GM18867 (cell line): ENCODE results near the gene TDRD9.

ENCODE experiments used
- ATAC-seq: cut with Tn5 transposase; IDR thresholded peaks from one replicate; pipeline ENCODE4 v1.9.1; 2021; ENCODE audit warnings: mild to moderate bottlenecking, moderate library complexity; ENCODE audit not compliant: unreplicated experiment

The TDRD9 gene

DNA sequence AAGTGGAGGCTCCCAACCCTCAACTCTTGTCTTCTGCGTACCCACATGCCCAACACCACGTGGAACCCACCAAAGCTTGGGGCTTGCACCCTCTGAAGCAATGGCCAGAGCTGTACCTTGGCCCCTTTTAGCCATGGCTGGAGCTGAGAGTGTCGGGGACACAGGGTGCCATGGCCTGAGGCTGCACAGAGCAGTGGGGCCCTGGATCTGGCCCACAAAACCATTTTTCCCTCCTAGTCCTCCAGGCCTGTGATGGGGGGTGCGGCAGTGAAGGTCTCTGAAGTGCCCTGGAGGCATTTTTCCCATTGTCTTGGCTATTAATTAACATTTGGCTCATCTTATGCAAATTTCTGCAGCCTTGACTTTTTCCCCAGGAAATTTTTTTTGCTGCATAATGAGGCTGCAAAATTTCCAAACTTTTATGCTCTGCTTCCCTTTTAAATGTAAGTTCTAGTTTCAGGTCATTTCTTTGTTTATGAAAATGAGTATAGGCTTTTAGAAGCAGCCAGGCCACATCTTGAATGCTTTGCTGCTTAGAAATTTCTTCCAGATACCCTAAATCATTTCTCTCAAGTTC, 138.6 kb downstream of the TDRD9 start:
- ATAC-seq = no peak

DNA sequence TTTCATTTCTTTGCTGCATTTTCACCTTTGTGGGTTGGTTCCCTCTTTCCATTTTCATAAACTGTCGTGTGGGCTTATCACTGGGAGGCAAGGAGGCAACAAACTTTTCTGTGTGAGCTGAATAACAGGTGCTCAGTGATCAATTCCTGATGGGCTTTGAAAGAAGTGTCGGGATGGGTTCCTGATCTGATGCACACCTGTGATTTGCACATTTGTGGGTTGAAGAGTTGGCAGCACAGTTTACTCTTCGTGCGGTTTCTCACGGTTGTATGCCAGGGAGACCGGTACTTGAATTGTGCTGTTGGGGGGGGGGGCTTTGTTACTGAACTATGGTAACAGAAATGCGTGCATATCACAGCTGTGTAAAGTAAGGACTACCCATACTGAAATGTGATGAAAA, 141.3 kb downstream of the TDRD9 start:
- ATAC-seq = no peak

DNA sequence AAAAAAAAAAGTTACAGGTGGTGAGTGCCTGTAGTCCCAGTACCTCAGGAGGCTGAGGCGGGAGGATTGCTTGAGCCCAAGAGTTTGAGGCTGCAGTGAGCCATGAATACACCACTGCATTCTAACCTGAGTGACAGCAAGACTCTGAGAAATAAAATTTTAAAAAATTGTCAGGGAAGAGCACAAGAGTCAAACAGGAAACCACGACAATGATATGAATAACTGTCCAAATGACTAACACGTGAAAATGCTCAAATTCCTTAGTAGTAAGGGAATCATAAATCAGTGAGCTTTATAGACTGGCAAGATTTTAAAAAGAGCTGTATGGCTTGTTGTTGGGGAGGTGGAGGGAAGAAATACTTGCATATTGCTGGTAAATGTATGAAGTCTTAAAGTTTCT, 144.3 kb downstream of the TDRD9 start:
- no peak for ATAC-seq

DNA sequence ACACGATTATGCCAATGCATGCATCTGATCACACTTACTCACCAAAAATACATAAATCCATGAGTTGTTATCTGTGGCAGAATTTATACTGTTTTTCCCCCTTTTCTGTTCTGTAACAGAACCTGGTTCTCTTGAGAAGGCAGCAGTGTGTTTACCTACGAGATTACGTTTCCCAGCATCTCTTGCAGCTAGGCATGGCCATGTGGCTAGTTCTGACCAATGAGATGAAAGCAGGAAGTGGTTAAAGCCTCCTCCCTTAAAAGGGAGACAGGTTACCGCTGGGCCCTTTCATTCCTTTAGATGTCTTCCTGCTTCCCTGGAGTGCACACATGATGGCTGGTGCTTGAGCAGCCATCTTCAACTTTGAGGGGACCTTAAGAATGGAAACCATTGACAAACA, 145.5 kb downstream of the TDRD9 start:
- ATAC-seq = no peak

DNA sequence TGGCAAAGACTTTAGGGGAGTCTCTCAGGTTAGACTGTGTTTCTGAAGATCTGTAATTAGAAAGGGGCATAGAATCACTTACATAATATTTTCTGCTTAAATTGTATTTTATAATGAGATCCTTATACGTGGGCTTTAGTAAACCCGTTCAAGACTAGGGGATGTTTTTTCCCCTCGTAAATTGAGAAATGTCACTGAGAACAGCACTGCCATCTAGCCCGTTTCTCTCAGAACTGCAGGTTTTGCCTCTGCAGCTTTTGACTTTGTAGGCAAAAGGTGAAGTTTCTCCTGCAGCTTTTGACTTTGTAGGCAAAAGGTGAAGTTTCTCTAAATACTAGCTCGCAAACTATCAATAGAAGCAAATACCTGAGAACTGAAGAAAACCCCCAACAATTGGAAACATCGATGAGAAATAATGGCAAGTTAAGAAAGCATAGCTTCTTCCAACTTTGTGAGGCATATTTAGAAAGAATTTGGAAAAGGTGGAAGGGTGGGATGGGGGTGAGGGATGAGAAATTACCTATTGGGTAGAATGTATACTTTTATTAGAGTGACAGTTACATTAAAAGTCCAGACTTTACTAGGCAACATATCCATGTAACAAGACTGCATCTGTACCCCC, 147.4 kb downstream of the TDRD9 start:
- no peak for ATAC-seq

DNA sequence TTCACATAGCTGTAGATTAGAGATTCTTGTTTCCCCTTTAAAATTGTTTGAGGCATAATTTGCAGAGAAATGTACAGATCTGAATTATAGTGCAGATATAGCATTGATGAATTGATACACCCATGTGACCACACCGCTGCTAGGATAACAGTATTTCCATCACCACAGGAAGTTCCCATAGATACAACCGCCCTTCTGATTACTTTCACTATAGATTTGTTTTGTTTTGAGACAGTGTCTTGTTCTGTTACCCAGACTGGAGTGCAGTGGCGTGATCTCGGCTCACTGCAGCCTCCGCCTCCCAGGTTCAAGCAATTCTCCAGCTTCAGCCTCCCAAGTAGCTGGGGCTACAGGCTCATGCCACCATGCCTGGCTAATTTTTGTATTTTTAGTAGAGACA, 148.5 kb downstream of the TDRD9 start:
- ATAC-seq = no peak

DNA sequence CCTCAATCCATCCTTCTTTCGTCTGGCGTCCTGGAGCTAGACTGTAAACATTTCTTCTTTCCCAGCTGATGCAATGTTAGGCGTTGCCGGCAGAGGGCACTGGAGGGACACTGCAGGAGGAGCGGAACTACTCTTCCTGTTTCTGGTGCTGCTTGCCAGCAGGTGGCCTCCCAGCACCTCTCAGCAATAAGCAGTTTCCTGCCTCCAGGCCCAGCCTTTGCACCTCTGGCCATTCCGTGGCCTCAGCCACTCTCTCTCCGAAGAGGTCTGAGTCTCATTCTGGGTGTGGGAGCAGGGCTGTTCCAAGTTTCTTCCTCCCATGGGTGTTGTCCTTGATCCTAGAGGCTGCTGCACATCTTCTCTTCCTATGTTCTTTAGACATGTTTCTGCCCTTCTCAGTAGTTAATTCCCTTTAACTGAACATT, 149.8 kb downstream of the TDRD9 start:
- ATAC-seq = peak; percentile 80

DNA sequence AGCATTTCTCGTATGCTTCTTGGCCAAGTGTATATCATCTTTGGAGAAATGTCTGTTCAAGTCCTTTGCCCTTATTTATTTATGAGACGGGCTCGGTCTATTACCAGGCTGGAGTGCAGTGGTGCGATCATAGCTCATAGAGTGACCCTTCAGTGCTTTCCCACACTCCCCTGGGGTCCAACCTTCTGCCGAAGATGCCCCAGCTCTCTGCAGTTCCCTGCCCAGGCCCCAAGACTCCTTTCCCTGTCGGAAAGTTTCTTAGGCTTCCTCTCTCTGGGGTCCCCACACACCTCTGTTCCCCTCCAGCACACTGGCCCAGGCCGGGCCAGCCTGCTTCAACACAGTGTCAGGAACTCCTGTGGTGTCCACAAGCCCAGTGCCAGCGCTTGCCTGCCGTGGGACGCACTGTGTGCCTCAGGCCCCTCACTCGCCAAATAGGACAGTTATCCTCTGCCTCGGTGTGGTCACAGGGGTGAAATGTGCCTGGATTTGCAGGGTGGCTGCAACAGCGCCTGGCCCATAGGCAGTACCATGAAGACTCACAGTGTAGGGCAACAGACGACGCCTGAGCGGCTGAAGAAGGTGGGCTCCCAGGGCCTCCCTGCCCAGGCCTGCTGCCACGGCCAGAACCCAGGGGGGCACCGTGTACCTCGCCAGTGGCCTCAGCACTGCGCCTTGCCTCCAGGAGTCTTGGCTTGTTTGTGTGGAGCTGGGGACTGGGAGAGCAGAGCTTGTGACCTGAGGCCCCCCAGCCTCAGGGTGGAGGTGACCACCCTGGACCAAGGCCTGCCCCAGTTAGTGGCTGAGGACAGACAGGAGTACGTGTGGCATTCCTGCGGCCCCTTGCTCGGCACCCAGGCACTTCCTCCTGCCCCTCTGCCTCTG, 152.4 kb downstream of the TDRD9 start:
- ATAC-seq = no peak

DNA sequence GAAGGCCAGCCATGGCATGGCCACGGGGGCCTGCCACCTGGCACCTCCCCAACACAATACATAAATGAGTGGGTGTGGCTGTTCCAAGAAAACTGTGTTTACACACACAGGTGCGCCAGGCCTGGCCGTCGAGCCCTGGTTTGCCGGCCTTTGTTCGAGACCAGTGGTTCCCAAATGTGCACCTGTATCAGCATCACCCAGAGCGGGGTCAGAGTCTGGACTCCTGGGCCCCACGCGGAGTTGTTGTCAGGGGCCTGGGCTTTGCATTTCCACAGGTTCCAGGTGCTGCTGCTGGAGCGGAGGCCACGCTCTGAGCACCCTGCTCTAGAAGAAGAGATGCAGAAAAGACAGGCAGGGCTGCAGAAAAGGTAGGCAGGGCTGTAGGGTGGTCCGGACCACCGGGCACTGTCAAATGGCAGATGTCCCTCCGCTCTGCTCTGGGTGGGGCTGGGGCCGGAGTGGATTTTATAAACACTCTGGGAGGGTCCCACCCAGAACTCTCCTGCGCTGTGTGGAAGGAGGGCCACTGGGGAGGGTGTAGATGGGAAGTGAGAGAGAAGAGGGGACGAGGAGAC, 153.1 kb downstream of the TDRD9 start:
- no peak for ATAC-seq

DNA sequence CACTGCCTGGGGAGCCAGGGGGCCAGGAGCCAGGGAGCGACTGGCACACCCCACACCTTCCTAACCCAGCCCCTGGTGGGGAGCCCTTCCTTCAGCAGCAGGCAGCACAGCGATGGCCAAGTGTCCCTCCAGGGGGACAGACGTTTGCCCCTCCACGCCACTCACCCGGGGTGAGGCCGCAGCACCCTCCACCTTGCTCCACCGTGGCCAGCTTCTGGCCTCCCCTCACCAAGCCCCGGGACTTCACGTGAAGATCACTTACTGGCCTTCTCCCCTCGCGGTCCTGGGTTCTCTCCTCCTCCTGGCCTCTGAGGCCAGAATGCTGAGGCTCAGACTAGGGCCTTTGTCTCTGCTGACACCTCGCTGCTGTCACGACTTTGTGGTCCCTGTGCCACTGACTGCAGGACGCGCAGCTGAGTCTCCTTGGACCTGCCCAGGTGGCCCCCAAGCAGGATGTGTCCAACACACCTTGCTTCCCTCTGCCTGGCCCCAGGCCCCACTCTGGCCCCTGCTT, 153.8 kb downstream of the TDRD9 start:
- ATAC-seq = no peak

DNA sequence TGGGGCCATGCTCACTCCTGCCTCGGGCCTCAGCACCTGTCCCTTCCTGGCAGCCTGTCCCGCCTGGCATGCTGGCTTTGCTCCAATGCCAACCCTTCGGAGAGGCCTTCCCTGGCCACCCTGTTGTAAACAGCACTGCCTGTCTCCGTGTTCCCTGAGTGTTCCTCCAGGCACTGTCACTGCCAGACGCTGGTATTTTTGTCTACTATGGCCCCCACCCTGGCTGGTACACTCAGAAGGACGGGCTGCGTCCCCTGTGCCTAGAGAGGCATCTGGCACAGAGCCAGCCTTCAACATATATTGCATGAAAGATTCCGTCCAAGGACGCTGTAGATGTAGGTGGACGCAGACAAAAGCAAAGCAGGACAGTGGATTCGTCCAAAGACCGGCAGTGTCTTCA, 154.6 kb downstream of the TDRD9 start:
- ATAC-seq = no peak

DNA sequence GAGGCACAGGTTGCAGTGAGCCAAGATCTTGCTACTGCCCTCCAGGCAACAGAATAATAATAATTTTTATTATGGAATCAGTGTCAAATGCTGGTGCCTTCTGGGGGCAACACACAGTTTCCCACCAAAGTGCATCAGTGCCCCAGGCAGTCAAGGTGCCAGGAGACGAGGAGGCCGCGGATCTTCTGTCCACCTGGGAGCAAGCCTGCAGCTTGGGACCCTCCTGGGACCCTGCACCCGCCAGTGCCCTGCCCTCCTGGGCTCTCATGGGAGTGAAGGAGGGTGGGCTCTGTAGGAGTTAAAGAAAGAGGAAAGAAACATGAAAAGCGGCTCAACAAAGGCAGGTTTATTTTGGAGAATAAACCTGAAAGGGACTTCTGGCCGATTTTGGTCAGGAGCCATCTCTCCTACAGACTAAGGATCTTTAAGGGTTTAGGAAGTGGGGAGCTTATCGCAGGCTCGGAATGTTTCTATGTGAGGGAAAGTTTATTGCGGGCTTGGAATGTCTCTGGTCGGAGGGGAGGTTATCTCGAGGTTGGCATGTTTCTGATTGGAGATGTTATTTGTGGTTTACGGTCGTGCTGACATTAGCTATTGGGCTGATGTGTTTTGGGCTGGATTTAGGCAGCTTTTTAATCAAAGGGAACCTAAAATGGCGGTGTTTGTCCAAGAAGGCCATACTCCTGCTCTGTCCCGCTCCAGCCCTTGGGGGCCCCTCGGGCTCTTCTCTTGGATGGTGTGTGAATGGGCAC, 156.2 kb downstream of the TDRD9 start:
- no peak for ATAC-seq

DNA sequence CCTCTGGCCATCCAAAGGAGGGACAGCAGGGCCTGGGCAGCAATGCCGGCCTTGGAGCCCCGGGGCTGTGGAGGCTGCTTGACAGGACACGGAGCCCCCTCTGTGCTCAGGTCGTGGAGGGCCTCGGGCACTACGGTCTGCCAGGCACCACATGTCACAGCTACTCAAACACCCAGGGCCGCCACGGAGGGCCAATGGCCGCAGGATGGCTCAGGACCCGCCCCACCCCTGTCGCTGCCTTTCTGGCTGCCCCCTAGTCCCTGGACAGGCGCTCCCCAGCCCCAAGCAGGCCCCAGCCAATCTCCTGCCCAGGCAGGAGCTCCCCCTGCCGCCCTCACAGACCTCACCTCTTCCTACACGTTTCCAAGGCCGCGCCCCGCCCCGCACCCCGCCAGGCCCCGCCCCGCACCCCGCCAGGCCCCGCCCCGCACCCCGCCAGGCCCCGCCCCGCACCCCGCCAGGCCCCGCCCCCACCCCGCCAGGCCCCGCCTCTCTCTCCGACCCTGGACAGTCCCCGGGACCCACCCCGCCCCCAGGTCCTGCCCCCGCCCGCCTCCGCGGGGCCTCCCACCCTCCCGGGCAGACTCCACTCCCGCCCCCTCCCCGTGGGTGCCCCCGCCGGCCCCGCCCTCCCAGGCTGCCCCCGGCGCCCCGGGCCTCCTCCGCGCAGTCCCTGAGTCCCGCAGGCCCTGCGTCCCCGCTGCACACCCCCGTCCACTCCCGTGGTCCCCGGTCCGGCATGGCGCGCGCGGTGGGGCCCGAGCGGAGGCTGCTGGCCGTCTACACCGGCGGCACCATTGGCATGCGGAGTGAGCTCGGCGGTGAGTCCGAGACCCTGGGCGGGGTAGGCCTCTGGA, 157.0 kb downstream of the TDRD9 start, which contains the start of gene ASPG:
ASPG (plus strand) TSS at position 669 of the 857 bp plus-strand sequence; CDS start at position 740, 71 bp downstream.
- no peak for ATAC-seq

DNA sequence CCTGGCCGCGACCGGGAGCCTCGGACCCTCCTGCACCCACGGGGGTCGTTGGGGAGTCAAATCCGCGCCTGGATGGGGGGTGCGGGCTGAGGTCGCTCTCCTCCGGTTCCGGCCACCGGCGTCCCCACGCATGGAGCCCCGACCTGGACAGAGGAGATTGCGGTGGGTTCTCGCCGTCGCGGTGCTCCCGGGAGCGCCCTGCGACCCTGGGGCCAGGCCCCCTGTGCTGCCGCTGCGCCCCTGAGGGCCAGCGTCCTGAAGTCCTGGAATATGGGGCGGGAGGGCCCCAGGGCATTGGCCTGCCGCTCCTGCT, 157.6 kb downstream of the TDRD9 start:
- ATAC-seq = no peak

DNA sequence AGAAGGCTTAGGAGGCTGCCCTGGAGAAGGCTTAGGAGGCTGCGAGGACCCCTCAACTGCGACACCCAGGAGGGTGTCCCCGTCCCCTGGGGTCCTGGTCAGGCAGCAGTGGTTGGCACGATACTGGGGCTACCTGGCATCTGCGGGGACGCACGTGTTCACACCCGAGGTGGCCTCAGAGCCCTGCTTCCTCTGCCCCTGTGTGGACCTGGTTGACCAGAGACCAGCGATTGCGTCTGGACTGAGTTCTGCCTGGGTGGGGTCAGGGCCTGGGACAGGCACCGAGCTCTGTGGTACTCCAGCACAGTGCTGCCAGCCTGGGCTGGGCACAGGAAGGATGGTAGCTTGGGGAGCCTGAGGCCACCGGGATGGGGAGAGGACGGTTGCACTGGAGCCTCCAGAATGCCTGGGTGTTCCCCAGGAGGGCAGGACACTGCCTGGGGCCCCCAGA, 158.0 kb downstream of the TDRD9 start:
- no peak for ATAC-seq

DNA sequence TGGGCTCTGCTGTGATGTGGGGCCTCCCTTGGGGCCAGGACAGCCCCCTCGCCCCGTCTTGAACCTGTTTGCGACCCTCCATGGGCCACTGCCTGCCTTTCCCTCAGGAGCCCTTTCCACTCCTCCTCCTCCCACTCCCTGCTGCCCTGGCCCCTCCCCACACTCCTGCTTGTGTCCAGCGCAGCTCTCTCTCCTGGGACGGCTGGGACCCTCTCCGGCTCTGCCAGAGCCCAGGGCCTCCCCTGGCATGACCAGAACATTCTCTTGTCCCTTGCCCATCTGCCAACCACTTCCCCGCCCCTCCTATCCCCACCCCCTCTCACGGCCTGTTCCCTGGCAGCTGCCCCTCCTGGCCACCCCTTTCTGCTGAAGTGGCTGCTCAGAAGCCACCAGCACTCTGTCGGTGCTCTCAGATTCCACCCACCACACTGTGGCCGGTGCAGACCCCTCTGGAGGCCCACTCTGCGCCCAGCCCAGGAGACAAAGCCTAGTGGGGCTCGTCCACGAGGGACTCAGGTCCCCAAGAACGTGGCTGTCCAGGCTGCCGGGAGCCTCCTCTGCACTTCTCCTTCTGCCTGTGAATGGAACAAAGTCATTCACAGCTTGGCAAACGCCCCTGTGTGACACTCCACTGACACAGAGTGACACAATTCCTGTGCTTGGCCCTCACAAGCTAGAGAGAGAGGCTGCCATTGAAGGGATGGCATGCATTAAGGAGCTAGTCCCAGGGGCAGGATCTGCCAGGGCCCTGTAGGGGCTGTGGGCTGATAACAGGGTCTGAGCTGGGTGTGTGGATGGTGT, 158.6 kb downstream of the TDRD9 start:
- ATAC-seq = no peak

DNA sequence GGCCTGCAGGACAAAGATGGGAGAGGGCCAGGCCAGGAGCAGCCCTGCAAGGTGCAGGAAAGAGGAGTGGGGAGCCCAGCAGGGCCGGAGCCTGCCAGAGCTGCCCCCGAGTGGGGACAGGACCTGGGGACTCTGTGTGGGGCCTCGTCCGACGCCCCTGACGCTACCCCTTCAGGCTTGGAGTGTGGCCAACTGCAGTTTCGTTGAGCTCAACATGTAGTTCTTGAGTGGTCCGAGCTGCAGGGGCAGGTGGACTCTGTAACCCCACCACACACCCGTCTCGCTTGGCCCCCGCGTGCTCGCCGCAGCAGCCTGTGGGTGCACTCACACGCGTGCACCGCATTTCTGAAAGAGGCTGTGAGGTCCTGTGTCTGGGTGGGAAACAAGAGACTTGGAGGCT, 159.2 kb downstream of the TDRD9 start:
- ATAC-seq = no peak

DNA sequence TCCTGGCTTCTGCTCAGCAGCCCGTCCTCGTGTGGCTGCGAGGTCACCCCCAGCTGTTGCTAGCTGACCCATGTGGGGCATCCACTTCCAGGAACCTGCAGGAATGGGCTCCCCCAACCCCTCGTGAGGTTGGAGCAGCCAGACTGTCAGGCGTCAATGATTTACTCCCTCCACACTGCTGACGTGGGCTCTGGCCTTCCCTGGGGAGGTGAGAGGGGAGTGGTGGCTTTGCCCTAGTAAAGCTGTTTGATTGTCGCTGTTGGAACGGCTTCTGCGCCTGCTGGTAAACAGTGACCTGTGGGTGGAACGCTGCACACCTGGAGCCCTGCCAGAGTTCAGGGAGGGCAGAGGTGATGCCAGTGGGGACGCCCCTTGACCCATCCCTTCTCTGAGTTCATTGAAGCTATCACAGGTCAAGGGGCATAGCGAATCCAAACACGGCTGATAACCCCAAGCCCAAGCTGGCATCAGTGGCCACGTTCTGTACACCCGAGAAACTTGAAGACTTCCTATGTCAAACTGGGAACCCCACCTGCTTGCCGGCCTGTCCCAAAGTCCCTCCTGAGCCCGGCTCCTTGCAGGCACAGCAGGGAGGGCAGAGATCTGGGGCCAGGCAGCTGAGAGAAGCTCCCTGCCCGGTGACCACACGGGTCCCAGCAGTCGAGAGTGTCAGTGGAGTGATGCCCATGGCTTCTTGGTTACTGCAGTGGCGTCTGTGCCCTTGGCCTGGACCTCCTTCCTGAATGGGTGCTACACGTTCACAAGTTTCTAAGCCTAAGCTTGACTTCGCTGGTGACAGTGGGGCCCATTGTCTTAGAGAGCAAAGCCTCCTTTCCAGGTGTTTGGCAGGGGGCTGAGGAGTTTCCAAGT, 160.0 kb downstream of the TDRD9 start:
- ATAC-seq = no peak
